Measurements from ENCODE around the gene P4HB. TPM values are rescaled to one million over a fixed set of nuclear protein-coding genes. Genes with fewer than 3 reads are reported as not detected.

Gene P4HB
- polyA plus RNA-seq, 4 donors = 397 to 434 (median 411) TPM

- no peak for DNase-seq (ENCODE audit: low read depth in 4 of 4, low spot score in 2 of 4)
These were observed 9.1 kb upstream of the P4HB start for GRCh38 chr17:81869221-81870130.

- DNase-seq (ENCODE audit: low read depth in 4 of 4, low spot score in 2 of 4) = no peak
These were observed 8.4 kb upstream of the P4HB start for GRCh38 chr17:81868674-81869220.

- DNase-seq (ENCODE audit: low read depth in 4 of 4, low spot score in 2 of 4) = no peak
These were observed 7.8 kb upstream of the P4HB start for GRCh38 chr17:81867991-81868673.

GRCh38 chr17:81867170-81867990 lies 7.0 kb upstream of the P4HB start:
- no peak for DNase-seq (ENCODE audit: low read depth in 4 of 4, low spot score in 2 of 4)

- DNase-seq (ENCODE audit: low read depth in 4 of 4, low spot score in 2 of 4) = no peak
These were observed 6.3 kb upstream of the P4HB start for GRCh38 chr17:81866440-81867169.

- DNase-seq (ENCODE audit: low read depth in 4 of 4, low spot score in 2 of 4) = no peak
These were observed 5.6 kb upstream of the P4HB start for GRCh38 chr17:81865733-81866439.

GRCh38 chr17:81865358-81865732 lies 5.0 kb upstream of the P4HB start:
- no peak for DNase-seq (ENCODE audit: low read depth in 4 of 4, low spot score in 2 of 4)

GRCh38 chr17:81863833-81864768 lies 3.8 kb upstream of the P4HB start:
- no peak for DNase-seq (ENCODE audit: low read depth in 4 of 4, low spot score in 2 of 4)

- no peak for DNase-seq (ENCODE audit: low read depth in 4 of 4, low spot score in 2 of 4)
These were observed 2.9 kb upstream of the P4HB start for GRCh38 chr17:81863123-81863675.

GRCh38 chr17:81860756-81861568 lies 627 bp upstream of the P4HB start:
- DNase-seq (ENCODE audit: low read depth in 4 of 4, low spot score in 2 of 4) = peak; percentile 99 to 100 (median 100)

GRCh38 chr17:81858967-81859905 lies 1.1 kb downstream of the P4HB start:
- no peak for DNase-seq (ENCODE audit: low read depth in 4 of 4, low spot score in 2 of 4)

- no peak for DNase-seq (ENCODE audit: low read depth in 4 of 4, low spot score in 2 of 4)
These were observed 2.0 kb downstream of the P4HB start for GRCh38 chr17:81858170-81858966.

- no peak for DNase-seq (ENCODE audit: low read depth in 4 of 4, low spot score in 2 of 4)
These were observed 5.2 kb downstream of the P4HB start for GRCh38 chr17:81854974-81855774.

- no peak for DNase-seq (ENCODE audit: low read depth in 4 of 4, low spot score in 2 of 4)
These were observed 8.1 kb downstream of the P4HB start for GRCh38 chr17:81852237-81852636.
